ENCODE results near the gene CCDC154.
"Not testable (repeated sequence)": the region's sequence is repeated elsewhere in the genome, so short reads cannot be mapped to it uniquely, and the experiment has no call there.

Gene CCDC154

DNA sequence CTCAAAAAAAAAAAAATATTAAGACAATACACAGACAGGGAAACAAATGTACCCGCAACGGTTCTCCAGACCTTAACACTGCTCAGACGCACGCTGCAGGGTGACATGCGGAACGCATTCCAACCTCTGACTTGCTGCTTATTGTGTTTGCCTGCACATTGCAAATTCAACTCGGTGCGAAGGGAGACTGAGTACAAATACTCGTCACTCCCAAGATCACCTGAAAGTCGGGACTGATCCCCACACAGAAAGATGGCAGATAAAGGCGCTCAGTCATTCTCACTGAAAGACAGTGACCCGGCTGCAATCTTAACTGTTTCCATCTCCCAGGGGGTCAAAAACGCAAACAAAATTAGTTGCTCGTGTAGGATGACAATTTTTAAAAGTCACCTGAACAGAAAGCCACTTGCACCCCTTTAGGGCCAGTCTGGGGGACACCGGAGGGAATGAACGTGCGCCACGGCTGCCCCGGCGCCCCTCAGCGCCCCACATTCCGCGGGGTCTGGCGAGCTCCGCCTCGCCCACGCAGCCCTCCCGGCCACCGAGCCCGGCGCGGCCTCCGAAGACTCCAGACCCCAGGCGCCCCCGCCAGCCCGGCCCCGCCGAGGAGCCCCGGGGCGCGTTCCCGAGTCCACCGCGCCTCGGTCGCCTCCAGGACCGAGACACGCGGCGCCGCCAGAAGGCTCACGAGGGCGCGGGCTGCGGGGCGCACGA is 29.9 kb upstream of the CCDC154 start:
- DNase-seq (ENCODE audit: low spot score), result no peak

GRCh38 chr16:1472974-1473373 is 28.6 kb upstream of the CCDC154 start:
- no peak for DNase-seq (ENCODE audit: low spot score)

GRCh38 chr16:1471569-1472194 is 27.3 kb upstream of the CCDC154 start:
- DNase-seq (ENCODE audit: low spot score), result no peak

GRCh38 chr16:1470481-1471251 is 26.3 kb upstream of the CCDC154 start:
- no peak for DNase-seq (ENCODE audit: low spot score)

DNA sequence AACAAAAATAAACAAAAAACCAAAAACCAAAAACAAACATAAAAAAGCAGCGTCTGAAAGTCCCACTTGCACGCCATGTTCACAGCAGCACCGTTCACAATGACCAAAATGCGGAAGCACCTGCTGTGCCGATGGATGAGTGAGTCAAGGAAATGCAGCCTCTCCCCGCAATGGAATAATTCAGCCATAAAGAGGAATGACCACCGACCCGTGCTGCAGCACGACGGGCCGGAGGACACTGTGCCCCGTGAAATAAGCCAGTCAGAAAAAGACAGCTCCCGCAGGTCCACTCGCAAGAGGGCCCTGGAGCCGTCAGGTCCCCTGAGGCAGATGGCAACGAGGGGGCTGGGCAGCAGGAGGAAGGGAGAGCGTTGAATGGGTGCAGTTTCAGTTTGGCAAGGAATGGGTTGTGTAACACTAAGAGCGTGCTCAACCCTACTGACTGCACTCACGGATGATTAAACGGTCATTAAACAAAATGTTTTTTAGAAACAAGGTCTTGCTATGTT is 25.4 kb upstream of the CCDC154 start:
- no peak for DNase-seq (ENCODE audit: low spot score)

- not testable (repeated sequence) for DNase-seq (ENCODE audit: low spot score)
These were observed 24.8 kb upstream of the CCDC154 start for GRCh38 chr16:1469141-1469540.

GRCh38 chr16:1468426-1468810 is 24.1 kb upstream of the CCDC154 start:
- DNase-seq (ENCODE audit: low spot score), result no peak

- no peak for DNase-seq (ENCODE audit: low spot score)
These were observed 22.7 kb upstream of the CCDC154 start for GRCh38 chr16:1466968-1467521.

DNA sequence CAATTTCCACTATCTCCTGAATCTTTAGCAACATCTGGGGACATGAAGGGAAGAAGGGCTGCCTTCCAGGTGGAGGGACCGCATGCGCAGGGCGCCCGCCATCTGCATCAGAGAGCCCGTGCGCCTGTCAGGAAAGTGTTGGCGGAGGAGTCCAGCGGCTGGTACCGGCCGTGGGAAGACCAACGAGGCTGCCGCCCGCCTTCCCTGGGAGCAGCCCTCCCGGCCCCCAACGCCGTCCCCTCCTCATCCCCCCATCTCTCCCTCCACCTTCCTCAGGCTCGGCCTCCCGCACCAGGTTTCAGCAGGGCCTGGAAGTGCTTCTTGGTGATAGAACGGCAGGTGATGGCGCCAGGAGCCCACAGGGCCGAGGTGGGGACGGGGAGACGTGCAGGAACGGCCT is 21.7 kb upstream of the CCDC154 start:
- no peak for DNase-seq (ENCODE audit: low spot score)

GRCh38 chr16:1465567-1465915 is 21.2 kb upstream of the CCDC154 start:
- DNase-seq (ENCODE audit: low spot score), result no peak

DNA sequence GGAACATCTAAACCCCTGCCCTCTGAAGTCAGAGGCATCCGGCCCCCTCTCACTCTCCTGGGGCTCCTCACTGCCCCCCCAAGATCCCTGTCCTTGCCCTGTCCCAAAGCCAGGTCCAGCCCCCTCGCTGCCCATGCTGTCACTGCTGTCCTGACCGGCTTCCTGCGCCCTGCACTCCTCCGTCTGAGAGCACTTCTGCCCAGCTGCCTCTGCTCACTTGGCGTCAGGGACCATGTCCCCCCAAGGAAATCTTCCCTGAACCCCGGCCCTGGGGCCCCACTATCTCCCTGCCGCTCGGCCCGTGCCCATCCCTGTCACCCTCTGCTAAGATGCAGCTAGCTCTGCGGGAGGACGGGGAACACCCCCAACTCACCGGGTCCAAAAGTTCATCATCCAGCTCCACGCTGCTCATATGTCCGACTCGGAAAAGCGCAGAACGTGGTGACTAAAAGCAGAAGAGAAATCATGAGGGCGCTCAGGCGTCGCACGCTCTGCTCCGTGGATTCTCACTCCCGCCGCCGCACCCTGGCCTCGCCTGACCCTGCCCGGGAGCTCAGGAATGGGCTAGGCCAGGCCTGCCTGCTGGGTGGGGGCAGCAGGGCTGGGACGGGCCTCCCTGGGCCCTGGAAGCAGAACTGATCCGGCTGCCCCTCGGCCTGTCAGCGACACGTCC is 20.7 kb upstream of the CCDC154 start:
- no peak for DNase-seq (ENCODE audit: low spot score)

DNA sequence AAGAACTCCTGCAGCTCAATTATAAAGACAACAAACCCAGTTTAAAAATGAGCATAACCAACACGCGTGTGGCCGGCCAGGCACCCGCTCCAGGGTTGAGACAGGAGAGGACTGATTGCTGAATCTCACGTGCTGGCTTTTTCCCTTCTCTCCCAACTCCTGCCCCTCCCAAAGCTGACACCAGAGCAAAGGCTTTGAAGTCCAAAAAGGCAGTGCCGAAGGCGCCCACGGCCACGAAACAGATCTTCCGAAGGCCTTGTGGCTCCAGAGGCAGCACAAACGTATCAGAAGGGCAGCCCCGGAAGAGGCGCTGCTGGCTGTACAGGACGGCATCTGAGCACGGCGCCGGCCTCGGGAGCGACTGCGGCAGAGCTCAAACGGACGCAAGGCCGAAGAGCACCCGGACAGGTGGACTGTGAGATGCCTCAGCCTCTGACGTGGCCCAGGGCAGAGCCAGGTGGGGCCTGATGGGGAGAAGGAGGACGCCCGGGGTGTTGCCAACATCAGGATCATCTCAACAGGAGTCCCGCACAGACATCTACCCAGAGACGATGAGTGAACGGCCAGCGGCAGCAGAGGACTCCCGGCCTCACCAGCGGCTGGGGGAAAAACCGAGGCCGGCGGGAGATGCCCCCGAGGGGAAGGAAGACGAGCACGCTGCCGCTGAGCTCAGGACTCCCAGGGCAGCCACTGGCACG is 20.0 kb upstream of the CCDC154 start:
- DNase-seq (ENCODE audit: low spot score), result no peak

GRCh38 chr16:1461146-1461545 is 16.8 kb upstream of the CCDC154 start:
- DNase-seq (ENCODE audit: low spot score), result peak; percentile 35

DNA sequence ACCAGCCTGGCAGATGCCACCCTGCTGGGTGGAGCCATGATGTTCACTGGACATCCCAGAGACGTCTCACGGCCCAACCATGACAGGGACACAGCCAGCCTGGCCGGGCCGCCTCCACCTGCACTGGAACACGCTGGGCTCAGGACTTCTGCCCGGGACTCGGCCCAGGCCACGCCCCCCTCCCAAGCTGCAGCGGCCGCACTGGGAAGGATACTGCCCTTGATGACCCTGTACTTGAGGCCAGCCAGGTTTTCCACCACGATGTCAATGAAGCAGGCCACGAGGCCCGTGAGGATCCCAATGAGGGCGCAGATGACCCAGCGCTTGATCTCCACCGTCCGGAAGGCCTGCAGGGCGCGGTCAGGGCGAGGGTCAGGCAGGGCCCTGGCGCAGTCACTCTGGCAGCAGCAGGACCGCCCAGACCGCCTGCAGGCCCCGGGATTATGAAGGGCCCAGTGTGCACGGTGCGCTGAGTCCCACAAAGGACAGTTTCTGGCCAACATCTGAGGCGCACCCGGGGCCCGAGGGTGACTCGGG is 16.3 kb upstream of the CCDC154 start:
- no peak for DNase-seq (ENCODE audit: low spot score)

GRCh38 chr16:1459967-1460366 is 15.6 kb upstream of the CCDC154 start:
- no peak for DNase-seq (ENCODE audit: low spot score)

DNA sequence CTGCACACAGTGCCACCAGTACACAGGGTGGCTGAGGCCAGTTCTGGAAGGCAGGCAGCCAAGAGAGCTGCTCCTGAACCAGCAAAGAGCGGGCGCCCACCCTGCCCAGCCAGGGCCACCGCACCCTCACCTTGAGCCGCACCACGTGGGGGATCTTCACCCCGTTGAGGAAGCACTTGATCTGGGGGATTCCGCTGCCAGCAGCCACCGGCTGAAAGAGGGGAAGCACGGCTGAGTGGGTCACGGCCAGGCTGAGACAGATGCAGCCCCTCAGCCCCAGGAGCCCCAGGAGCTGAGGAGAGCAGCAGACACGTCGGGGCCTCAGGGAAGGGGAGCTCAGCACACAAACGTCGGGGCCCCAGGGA is 14.6 kb upstream of the CCDC154 start:
- DNase-seq (ENCODE audit: low spot score), result no peak

DNA sequence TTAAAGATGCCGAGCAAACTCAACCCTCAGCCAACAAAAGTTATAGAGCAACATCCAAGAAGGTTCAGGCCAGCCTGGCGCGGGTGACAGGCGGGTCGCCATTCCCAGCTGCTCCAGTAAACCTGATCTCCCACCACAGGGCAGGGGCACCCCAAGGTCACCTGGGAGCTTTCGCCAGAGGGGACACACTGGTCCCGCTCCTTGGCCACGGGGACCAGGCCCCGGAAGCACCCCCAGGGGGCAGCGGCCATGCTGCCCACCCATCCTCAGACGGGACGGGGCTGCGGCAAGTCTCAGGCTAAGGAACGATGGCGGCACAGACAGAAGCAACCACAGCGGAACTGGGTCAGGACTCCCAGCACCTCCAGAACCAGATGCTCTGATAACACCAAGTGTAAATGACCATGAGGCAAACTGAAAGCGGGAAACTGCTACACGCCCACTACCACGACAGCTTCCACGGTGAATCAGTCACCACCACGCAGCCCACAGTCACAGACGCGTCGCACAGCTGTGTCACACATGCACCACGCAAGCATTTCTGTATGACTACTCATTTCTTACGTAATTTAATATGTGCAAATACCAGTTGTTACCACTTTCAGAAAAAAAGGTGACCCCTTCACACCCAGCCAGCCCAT is 14.1 kb upstream of the CCDC154 start:
- no peak for DNase-seq (ENCODE audit: low spot score)

DNA sequence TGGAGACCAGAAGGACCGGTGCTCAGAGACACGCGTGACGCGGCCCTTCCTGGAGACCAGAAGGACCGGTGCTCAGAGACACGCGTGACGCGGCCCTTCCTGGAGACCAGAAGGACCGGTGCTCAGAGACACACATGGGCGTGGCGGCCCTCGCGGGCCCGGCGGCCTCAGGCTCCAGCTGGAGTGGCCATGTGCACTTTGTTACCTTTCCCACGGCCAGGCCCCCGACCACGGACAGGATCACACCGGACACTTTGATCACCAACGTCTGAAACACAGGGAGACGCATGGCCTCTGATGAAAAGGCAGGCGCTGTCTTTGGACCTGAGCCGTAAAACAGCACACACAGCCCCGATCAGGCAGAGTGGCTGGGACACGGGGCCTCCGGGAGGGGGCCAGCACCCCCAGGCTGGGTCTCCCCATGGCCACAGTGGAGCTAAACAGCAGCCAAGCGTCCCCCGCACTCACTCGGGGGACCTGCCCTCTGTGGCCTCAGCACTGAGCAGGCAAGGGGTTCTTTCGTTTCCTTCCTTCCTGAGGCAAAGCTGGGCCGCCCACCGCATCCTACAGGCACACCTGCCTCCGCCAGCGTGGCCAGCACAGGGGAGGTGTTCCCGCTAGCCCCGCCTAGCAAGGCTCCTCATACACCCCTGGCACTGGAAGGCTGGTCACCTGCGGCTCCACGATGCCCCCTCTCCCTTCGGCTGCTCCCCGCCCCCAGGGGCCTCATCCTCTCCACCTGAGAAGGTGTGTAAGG is 13.3 kb upstream of the CCDC154 start:
- DNase-seq (ENCODE audit: low spot score), result no peak

- DNase-seq (ENCODE audit: low spot score), result no peak
These were observed 12.6 kb upstream of the CCDC154 start for GRCh38 chr16:1456951-1457350.

Measured in SK-N-DZ (cell line).